ENCODE measurements around the gene GRB10.

GRB10 gene

GRCh38 chr7:50658696-50659095, 124.0 kb downstream of the GRB10 start:
- no peak overlapping the region for H3K4me3 ChIP-seq (ENCODE audit: low read depth, low read length)

- no peak overlapping the region for H3K4me3 ChIP-seq (ENCODE audit: low read depth, low read length)
Observed at GRCh38 chr7:50657912-50658311, 124.8 kb downstream of the GRB10 start.

GRCh38 chr7:50657341-50657873, 125.3 kb downstream of the GRB10 start:
- no peak overlapping the region for H3K4me3 ChIP-seq (ENCODE audit: low read depth, low read length)

- no peak overlapping the region for H3K4me3 ChIP-seq (ENCODE audit: low read depth, low read length)
Observed at GRCh38 chr7:50656141-50656895, 126.4 kb downstream of the GRB10 start.

- no peak overlapping the region for H3K4me3 ChIP-seq (ENCODE audit: low read depth, low read length)
Observed at GRCh38 chr7:50655490-50655889, 127.2 kb downstream of the GRB10 start.

- H3K4me3 ChIP-seq (ENCODE audit: low read depth, low read length), result no peak overlapping the region
Observed at GRCh38 chr7:50655020-50655419, 127.7 kb downstream of the GRB10 start.

GRCh38 chr7:50653981-50654425, 128.7 kb downstream of the GRB10 start:
- no peak overlapping the region for H3K4me3 ChIP-seq (ENCODE audit: low read depth, low read length)

DNA sequence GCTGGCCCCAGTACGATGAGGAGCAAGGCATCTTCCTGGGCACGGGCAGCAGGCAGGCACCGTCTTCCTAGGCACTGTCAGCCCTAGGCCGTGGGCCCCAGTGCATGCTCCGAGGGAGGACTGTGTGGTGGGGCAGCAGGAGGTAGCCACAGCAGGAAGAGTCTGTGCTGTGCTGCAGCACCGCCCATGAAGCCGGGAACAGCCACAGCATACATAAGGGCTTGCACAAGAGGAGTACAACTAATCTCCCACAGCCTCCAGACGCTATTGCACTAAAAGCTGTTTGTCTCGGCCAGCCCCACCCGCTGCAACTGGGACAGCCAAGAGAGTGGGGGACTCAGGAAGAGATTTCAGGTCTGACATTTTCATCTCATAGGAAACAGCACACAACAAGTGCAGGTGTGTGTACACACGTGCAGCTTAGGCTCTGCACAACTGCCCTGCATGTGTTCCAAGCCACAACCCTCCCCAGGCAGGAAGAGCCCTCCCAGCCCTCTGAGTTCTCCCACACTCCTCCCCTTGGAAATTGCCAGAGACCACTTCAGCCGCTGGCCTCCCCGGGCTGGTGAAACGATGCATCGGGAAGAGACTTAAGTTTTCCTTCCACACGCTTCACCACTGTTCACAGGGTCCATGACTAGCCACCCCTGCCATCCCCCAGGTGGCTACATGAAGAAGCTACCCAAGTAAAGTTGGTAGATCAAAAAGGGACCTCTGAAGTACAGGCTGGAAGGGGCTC, 129.4 kb downstream of the GRB10 start:
- H3K4me3 ChIP-seq (ENCODE audit: low read depth, low read length), result no peak overlapping the region

GRCh38 chr7:50652400-50653125, 130.1 kb downstream of the GRB10 start:
- no peak overlapping the region for H3K4me3 ChIP-seq (ENCODE audit: low read depth, low read length)

DNA sequence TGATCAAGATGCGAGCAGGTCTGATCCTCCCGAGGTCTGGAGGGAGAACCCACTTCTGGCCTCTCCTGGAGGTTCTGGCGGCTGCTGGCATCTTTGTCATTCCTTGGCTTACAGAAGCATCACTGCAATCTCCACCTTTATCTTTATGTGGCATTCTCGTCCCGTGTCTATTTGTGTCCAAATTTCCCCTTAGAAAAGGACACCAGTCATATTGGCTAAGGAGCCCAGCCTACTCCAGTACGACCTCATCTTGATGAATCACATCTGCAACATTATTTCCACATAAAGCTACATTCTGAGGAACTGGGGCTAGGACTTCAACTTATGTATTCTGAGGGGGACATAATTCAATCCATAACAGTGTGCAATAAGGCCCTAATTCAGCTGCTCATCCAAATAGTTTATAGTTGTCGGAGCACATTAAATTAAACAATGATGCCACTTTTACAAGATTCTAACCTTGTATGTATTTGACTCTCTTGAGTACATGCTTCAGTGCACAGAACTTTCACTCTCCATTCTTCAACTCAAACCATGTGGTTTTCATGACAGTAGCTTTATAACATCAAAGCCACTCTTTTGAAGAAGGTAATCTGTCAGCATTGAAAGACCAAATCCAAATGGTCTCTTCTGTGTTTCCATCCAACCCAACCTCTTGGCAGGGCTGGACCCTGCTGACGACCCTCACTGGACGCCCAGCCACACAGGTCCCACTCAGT, 131.3 kb downstream of the GRB10 start:
- H3K4me3 ChIP-seq (ENCODE audit: low read depth, low read length), result no peak overlapping the region

- no peak overlapping the region for H3K4me3 ChIP-seq (ENCODE audit: low read depth, low read length)
Observed at GRCh38 chr7:50650057-50650664, 132.5 kb downstream of the GRB10 start.

- no peak overlapping the region for H3K4me3 ChIP-seq (ENCODE audit: low read depth, low read length)
Observed at GRCh38 chr7:50649259-50649885, 133.3 kb downstream of the GRB10 start.

DNA sequence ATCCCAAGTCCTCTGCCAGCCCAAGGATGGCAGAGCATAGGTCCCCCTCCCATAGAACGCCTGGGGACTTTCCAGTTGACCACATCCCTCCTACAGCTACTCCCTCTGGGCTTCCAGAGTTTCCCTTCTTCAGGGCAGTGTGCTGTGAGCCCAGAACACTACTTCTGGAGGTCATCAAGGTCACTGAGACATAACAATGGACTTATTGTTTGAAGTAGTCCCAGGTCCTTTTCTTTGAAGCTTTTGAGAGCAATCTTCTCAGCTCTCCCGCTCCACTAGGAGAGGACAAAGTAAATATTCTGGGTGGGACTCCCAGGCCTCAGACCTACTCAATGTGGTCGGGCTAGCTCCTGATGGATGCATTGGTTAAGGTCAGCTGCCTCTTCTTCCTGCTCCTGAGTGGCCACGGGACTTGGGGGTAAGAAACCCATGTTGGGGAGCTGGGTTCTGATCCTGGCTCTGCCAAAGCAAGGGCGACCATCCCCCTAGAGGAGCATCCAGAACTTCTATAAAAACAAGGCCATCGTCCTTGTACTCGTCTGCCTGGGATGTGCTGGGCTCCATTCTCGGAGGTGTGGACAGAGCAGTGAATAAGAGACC, 134.0 kb downstream of the GRB10 start:
- H3K4me3 ChIP-seq (ENCODE audit: low read depth, low read length), result no peak overlapping the region

DNA sequence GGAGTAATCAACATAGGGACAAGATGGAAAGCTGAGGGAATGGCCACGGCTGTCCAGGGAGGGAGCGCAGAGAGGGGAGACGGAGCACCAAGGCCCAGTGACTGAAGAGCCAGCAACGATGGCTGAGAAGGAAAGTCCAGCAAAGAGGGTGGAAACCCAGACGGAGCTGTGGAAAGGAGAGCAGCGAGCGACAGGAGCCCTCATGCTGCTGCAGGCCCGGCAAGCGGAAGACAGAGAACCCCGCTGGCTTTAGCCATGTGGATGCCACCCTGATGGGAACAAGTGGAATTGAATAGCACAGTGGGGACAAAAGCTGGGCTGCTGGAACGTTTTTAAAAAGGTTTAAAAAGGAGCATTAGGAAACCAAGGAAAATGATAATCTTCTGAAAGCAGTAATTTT, 134.6 kb downstream of the GRB10 start:
- H3K4me3 ChIP-seq (ENCODE audit: low read depth, low read length), result no peak overlapping the region

GRCh38 chr7:50647286-50647980, 135.3 kb downstream of the GRB10 start:
- no peak overlapping the region for H3K4me3 ChIP-seq (ENCODE audit: low read depth, low read length)

GRCh38 chr7:50646069-50646468, 136.6 kb downstream of the GRB10 start:
- H3K4me3 ChIP-seq (ENCODE audit: low read depth, low read length), result no peak overlapping the region

DNA sequence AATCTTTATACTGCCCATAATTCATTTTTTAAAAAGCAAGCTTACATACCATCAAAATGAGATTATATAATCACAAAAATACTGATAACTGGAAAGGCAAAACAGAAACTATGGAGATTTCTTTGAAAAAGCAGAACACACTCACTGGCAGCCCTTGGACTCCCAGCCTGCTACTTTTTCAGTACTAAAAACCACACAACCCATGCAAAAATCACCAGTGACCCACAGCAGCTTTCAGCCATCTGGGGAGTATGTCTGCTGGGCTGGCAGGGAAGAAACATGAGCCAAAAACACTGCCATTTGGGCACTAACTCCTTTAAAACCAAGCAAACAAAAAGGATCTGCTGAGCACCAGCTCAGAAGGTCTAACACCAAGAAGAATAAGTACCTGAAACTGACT, 137.5 kb downstream of the GRB10 start:
- no peak overlapping the region for H3K4me3 ChIP-seq (ENCODE audit: low read depth, low read length)

DNA sequence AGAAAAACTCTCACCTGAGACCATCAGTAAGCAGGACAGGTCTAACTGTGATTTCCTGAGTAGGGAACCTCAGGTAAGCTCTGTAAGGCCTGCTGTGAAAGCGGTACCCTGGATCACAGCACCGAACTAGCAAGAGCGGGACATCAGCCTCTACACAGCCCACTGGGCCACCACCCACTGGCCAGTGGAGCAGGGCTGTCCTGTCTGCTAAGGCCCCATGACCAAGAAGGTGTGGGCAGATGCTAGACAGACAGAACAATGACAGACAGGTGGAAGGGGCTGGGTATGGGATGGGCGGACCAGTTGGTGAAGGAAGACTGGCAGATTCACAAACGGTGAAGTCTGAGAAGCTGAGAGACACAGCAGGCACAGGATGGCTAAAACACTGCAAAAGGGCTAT, 138.1 kb downstream of the GRB10 start:
- no peak overlapping the region for H3K4me3 ChIP-seq (ENCODE audit: low read depth, low read length)

DNA sequence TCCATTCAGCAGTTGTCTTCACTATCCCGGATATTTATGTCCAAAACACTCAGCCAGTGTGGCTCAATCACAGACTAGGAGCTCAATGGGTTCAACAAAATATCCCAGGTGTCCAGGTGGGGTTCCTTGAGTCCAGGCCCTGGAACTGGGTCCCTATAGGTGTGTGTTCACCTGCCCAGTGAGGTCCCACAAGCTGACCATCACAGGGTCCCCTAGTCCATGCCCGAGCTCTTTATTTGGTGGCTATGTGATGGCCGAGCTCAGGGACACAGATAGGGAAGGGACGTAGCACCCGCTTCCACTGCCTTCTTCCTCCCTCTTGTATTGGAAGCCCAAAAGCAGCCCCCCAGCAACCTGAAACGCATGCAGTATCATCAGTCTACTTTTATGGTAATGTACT, 138.6 kb downstream of the GRB10 start:
- no peak overlapping the region for H3K4me3 ChIP-seq (ENCODE audit: low read depth, low read length)

Measured in iPS-11a (cell line).